GM12878 (cell line): ENCODE measurements around the gene LRP1. TPM values are rescaled to one million over a fixed set of nuclear protein-coding genes. Genes with fewer than 3 reads are reported as not detected.

Experiments
- DPF2 ChIP-seq: fragments of 450-650 bp; IDR thresholded peaks from 2 replicates; pipeline ENCODE4 v1.6.1; 2017; ENCODE audit warnings: mild to moderate bottlenecking
- HCFC1 ChIP-seq: fragments of 150-350 bp; IDR thresholded peaks from 2 replicates; pipeline ENCODE4 v1.6.1; 2014; ENCODE audit warnings: low read length
- IRF4 ChIP-seq: IDR thresholded peaks from 2 replicates; pipeline ENCODE4 v1.6.1; 2011; ENCODE audit warnings: low read depth, low read length
- NFIC ChIP-seq: IDR thresholded peaks from 2 replicates; pipeline ENCODE4 v1.6.1; 2012; ENCODE audit warnings: low read depth, mild to moderate bottlenecking, inconsistent platforms, low read length, moderate library complexity
- RB1 ChIP-seq: fragments of 450-650 bp; formaldehyde crosslinking; IDR thresholded peaks from 2 replicates; pipeline ENCODE4 v1.6.1; 2017; ENCODE audit warnings: mild to moderate bottlenecking, borderline replicate concordance
- ZNF384 ChIP-seq: IDR thresholded peaks from 2 replicates; pipeline ENCODE4 v1.6.1; 2012; ENCODE audit warnings: low read depth, mild to moderate bottlenecking, low read length, improper control_type of control experiment, borderline replicate concordance
- polyA plus RNA-seq, 11 experiments: library from polyadenylated mRNA; depleted of rRNA in 4 of 11; unstranded in 6 of 11; stranded (reverse) in 5 of 11; fragments of >200 nt; fragmentation: Nextera tagmentation in 4 of 11; fragmentation: Illumina TruSeq in 1 of 11; extraction: Ambion mirVana in 4 of 11; extraction: Trizol in 1 of 11; gene quantifications; 1 replicate in 1 of 11; 2 replicates in 10 of 11; pipeline versions ENCODE4 v1.2.1 to v1.2.3, GENCODE V29; 2011 to 2016; ENCODE audit warnings: inconsistent platforms in 2 of 11, missing spikeins in 2 of 11, low read depth in 1 of 11
- total RNA-seq, 4 experiments: library from RNA; depleted of rRNA in 3 of 4; stranded (reverse); fragments of >200 nt in 3 of 4; fragmentation: Illumina TruSeq in 1 of 4; extraction: Trizol in 1 of 4; gene quantifications; 2 replicates each; pipeline versions ENCODE4 v1.2.1 to v1.2.3, GENCODE V29; 2013 to 2021
- TF ChIP-seq, protein P1 (sequence below): IDR thresholded peaks from 2 replicates; pipeline ENCODE4 v1.6.1; 2012; ENCODE audit warnings: improper control_type of control experiment, low read depth, low read length; ENCODE audit not compliant: insufficient replicate concordance
- TF ChIP-seq, protein P2 (sequence below): IDR thresholded peaks from 2 replicates; pipeline ENCODE4 v1.6.1; 2011; ENCODE audit warnings: low read depth, mild to moderate bottlenecking, low read length, moderate library complexity, borderline replicate concordance; ENCODE audit errors: extremely low read depth
- TF ChIP-seq, protein P3 (sequence below): fragments of 450-650 bp; IDR thresholded peaks from 2 replicates; pipeline ENCODE4 v1.6.1; 2016; ENCODE audit warnings: mild to moderate bottlenecking, moderate library complexity, borderline replicate concordance

The LRP1 gene
- total and polyA plus RNA-seq, 10 of the 15 experiments (the other 5 are each of a cell fraction or from before 2014, with no cell fraction given) = under 0.01 to 1.1 (median 0.20) TPM; not detected in 2

DNA sequence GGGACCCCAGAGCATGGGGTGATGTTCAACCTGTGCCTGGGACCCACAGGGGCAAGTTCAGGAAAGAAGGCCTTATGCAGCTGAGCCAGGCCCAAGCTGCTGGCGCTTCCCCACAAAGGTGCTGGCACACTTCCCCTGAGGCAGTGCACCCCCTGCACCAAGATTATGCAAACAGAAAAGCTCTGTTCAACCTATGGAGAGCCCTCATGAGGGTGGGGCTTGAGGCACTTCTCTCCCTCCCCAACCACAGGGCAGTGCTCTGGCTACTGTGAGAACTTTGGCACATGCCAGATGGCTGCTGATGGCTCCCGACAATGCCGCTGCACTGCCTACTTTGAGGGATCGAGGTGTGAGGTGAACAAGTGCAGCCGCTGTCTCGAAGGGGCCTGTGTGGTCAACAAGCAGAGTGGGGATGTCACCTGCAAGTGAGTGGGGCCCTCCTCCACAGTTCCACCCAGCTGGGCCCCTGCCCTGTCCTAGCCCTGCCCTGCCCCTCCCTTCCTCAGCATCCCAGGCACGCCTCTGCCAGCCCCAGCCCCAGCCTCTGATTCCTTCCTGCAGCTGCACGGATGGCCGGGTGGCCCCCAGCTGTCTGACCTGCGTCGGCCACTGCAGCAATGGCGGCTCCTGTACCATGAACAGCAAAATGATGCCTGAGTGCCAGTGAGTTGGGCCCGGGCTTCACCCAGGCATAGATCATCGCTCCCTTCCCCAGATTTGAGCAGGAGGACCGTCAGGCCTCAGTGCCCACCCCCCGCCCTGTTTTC lies 82.8 kb downstream of the LRP1 start (continued):
- TF ChIP-seq, protein P1, sequence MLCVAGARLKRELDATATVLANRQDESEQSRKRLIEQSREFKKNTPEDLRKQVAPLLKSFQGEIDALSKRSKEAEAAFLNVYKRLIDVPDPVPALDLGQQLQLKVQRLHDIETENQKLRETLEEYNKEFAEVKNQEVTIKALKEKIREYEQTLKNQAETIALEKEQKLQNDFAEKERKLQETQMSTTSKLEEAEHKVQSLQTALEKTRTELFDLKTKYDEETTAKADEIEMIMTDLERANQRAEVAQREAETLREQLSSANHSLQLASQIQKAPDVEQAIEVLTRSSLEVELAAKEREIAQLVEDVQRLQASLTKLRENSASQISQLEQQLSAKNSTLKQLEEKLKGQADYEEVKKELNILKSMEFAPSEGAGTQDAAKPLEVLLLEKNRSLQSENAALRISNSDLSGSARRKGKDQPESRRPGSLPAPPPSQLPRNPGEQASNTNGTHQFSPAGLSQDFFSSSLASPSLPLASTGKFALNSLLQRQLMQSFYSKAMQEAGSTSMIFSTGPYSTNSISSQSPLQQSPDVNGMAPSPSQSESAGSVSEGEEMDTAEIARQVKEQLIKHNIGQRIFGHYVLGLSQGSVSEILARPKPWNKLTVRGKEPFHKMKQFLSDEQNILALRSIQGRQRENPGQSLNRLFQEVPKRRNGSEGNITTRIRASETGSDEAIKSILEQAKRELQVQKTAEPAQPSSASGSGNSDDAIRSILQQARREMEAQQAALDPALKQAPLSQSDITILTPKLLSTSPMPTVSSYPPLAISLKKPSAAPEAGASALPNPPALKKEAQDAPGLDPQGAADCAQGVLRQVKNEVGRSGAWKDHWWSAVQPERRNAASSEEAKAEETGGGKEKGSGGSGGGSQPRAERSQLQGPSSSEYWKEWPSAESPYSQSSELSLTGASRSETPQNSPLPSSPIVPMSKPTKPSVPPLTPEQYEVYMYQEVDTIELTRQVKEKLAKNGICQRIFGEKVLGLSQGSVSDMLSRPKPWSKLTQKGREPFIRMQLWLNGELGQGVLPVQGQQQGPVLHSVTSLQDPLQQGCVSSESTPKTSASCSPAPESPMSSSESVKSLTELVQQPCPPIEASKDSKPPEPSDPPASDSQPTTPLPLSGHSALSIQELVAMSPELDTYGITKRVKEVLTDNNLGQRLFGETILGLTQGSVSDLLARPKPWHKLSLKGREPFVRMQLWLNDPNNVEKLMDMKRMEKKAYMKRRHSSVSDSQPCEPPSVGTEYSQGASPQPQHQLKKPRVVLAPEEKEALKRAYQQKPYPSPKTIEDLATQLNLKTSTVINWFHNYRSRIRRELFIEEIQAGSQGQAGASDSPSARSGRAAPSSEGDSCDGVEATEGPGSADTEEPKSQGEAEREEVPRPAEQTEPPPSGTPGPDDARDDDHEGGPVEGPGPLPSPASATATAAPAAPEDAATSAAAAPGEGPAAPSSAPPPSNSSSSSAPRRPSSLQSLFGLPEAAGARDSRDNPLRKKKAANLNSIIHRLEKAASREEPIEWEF = no peak
- no peak for TF ChIP-seq IRF4
- TF ChIP-seq DPF2 = no peak
- TF ChIP-seq HCFC1 = no peak
- TF ChIP-seq RB1 = no peak
- TF ChIP-seq NFIC = no peak
- TF ChIP-seq ZNF384 = no peak
- TF ChIP-seq, protein P2, sequence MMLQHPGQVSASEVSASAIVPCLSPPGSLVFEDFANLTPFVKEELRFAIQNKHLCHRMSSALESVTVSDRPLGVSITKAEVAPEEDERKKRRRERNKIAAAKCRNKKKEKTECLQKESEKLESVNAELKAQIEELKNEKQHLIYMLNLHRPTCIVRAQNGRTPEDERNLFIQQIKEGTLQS = no peak
- TF ChIP-seq, protein P3, sequence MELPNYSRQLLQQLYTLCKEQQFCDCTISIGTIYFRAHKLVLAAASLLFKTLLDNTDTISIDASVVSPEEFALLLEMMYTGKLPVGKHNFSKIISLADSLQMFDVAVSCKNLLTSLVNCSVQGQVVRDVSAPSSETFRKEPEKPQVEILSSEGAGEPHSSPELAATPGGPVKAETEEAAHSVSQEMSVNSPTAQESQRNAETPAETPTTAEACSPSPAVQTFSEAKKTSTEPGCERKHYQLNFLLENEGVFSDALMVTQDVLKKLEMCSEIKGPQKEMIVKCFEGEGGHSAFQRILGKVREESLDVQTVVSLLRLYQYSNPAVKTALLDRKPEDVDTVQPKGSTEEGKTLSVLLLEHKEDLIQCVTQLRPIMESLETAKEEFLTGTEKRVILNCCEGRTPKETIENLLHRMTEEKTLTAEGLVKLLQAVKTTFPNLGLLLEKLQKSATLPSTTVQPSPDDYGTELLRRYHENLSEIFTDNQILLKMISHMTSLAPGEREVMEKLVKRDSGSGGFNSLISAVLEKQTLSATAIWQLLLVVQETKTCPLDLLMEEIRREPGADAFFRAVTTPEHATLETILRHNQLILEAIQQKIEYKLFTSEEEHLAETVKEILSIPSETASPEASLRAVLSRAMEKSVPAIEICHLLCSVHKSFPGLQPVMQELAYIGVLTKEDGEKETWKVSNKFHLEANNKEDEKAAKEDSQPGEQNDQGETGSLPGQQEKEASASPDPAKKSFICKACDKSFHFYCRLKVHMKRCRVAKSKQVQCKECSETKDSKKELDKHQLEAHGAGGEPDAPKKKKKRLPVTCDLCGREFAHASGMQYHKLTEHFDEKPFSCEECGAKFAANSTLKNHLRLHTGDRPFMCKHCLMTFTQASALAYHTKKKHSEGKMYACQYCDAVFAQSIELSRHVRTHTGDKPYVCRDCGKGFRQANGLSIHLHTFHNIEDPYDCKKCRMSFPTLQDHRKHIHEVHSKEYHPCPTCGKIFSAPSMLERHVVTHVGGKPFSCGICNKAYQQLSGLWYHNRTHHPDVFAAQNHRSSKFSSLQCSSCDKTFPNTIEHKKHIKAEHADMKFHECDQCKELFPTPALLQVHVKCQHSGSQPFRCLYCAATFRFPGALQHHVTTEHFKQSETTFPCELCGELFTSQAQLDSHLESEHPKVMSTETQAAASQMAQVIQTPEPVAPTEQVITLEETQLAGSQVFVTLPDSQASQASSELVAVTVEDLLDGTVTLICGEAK = no peak
